Activated naive CD4-positive, alpha-beta T cell treated with anti-CD3 and anti-CD28 coated beads, Interleukin-2, amount 50 U/mL, for 16 hours (primary cell): ENCODE measurements around the gene ERMN.
"Not testable (repeated sequence)": the region's sequence is repeated elsewhere in the genome, so short reads cannot be mapped to it uniquely, and the experiment has no call there.

Source experiments
- DNase-seq: peaks from one replicate; pipeline ENCODE4 v3.0.0-alpha.2; 2020

The ERMN gene

GRCh38 chr2:157290525-157290924 lies 35.1 kb downstream of the ERMN start:
- no peak for DNase-seq

GRCh38 chr2:157287160-157287559 lies 38.5 kb downstream of the ERMN start:
- no peak for DNase-seq

GRCh38 chr2:157283468-157283867 lies 42.2 kb downstream of the ERMN start:
- no peak for DNase-seq

- no peak for DNase-seq
Measured at GRCh38 chr2:157281316-157281715, 44.3 kb downstream of the ERMN start.

- DNase-seq = not testable (repeated sequence)
Measured at GRCh38 chr2:157279311-157279710, 46.3 kb downstream of the ERMN start.

GRCh38 chr2:157271590-157272203 lies 53.9 kb downstream of the ERMN start:
- DNase-seq = no peak

GRCh38 chr2:157269922-157270321 lies 55.7 kb downstream of the ERMN start:
- DNase-seq = no peak

- no peak for DNase-seq
Measured at GRCh38 chr2:157269060-157269459, 56.6 kb downstream of the ERMN start.
